Activated T-cell treated with anti-CD3 and anti-CD28 coated beads for 1 hour (primary cell): Measurements from ENCODE around the gene TAF11L9.
"Not testable (repeated sequence)": the region's sequence is repeated elsewhere in the genome, so short reads cannot be mapped to it uniquely, and the experiment has no call there.

ENCODE experiments used
- DNase-seq: peaks from one replicate; pipeline ENCODE4 v3.0.0-alpha.2; 2020; ENCODE audit warnings: low read depth

TAF11L9 gene

GRCh38 chr5:17594255-17594654, at the start of gene TAF11L9:
Gene TAF11L9 (minus strand): TSS chr5:17594394.
- DNase-seq, result not testable (repeated sequence)

- DNase-seq, result no peak
Observed at GRCh38 chr5:17634160-17634559, 40.0 kb upstream of the TAF11L9 start, which contains the start of gene TAF11L14. Gene TAF11L14 (plus strand): TSS chr5:17634460.

GRCh38 chr5:17631788-17632187, 37.6 kb upstream of the TAF11L9 start, which contains the start of gene TAF11L13:
Gene TAF11L13 (plus strand): TSS chr5:17632088.
- DNase-seq, result not testable (repeated sequence)

- DNase-seq, result no peak
Observed at GRCh38 chr5:17625686-17626085, 31.5 kb upstream of the TAF11L9 start.

- no peak for DNase-seq
Observed at GRCh38 chr5:17620627-17621026, 26.4 kb upstream of the TAF11L9 start.

GRCh38 chr5:17619354-17619753, 25.2 kb upstream of the TAF11L9 start:
- DNase-seq, result no peak

- no peak for DNase-seq
Observed at GRCh38 chr5:17614872-17615605, 20.8 kb upstream of the TAF11L9 start.

GRCh38 chr5:17610092-17610491, 15.9 kb upstream of the TAF11L9 start, which contains the start of gene TAF11L12:
Gene TAF11L12 (plus strand): TSS chr5:17610392.
- not testable (repeated sequence) for DNase-seq

- not testable (repeated sequence) for DNase-seq
Observed at GRCh38 chr5:17607461-17607860, 13.3 kb upstream of the TAF11L9 start.

GRCh38 chr5:17604951-17605350, 10.8 kb upstream of the TAF11L9 start:
- no peak for DNase-seq

- not testable (repeated sequence) for DNase-seq
Observed at GRCh38 chr5:17603880-17604279, 9.7 kb upstream of the TAF11L9 start, which contains the start of gene TAF11L11. Gene TAF11L11 (plus strand): TSS chr5:17604183.

- DNase-seq, result not testable (repeated sequence)
Observed at GRCh38 chr5:17597728-17598127, 3.5 kb upstream of the TAF11L9 start, which contains the start of gene TAF11L10. Gene TAF11L10 (minus strand): TSS chr5:17597828.

- not testable (repeated sequence) for DNase-seq
Observed at GRCh38 chr5:17590860-17591259, 3.3 kb downstream of the TAF11L9 start, which contains the start of gene TAF11L8. Gene TAF11L8 (minus strand): TSS chr5:17590960.

- not testable (repeated sequence) for DNase-seq
Observed at GRCh38 chr5:17585658-17586057, 8.5 kb downstream of the TAF11L9 start, which contains the start of gene TAF11L7. Gene TAF11L7 (minus strand): TSS chr5:17585758.
